ENCODE measurements around the gene ADGRV1. TPM values are rescaled to one million over a fixed set of nuclear protein-coding genes. Genes with fewer than 3 reads are reported as not detected.

The ADGRV1 gene
- total RNA-seq, 1 donor from 2014 or later = 18.2 TPM

GRCh38 chr5:90885180-90885868 is 326.7 kb downstream of the ADGRV1 start:
- Mint-ChIP-seq H3K36me3 (ENCODE audit: unreplicated experiment) (no peaks in the 10 kb centered on the region), H3K27ac (ENCODE audit: unreplicated experiment) (no peak overlapping the region), H3K9me3 (ENCODE audit: unreplicated experiment) (no peaks in the 10 kb centered on the region), H3K27me3 (ENCODE audit: unreplicated experiment) (no peaks in the 10 kb centered on the region), H3K4me3 (ENCODE audit: unreplicated experiment) (no peak overlapping the region), H3K4me1 (ENCODE audit: low read depth, unreplicated experiment) (no peaks in the 10 kb centered on the region)
- TF ChIP-seq CTCF (IDR thresholded peaks at IDR 0.05; ENCODE audit: partially characterized antibody, unreplicated experiment) = no peak
- no peak for DNase-seq

GRCh38 chr5:90886381-90886780 is 327.8 kb downstream of the ADGRV1 start:
- TF ChIP-seq CTCF (IDR thresholded peaks at IDR 0.05; ENCODE audit: partially characterized antibody, unreplicated experiment) = no peak
- no peak for DNase-seq
- Mint-ChIP-seq H3K4me1 (ENCODE audit: low read depth, unreplicated experiment) (no peaks in the 10 kb centered on the region), H3K4me3 (ENCODE audit: unreplicated experiment) (no peak overlapping the region), H3K27ac (ENCODE audit: unreplicated experiment) (no peak overlapping the region), H3K36me3 (ENCODE audit: unreplicated experiment) (no peaks in the 10 kb centered on the region), H3K27me3 (ENCODE audit: unreplicated experiment) (no peaks in the 10 kb centered on the region), H3K9me3 (ENCODE audit: unreplicated experiment) (no peaks in the 10 kb centered on the region)

GRCh38 chr5:90888511-90889324 is 330.1 kb downstream of the ADGRV1 start:
- no peak for DNase-seq
- no peaks in the 10 kb centered on the region for H3K4me1 Mint-ChIP-seq (ENCODE audit: low read depth, unreplicated experiment)
- no peak overlapping the region for H3K4me3 Mint-ChIP-seq (ENCODE audit: unreplicated experiment)
- H3K27ac Mint-ChIP-seq (ENCODE audit: unreplicated experiment) = no peak overlapping the region
- no peak for TF ChIP-seq CTCF (IDR thresholded peaks at IDR 0.05; ENCODE audit: partially characterized antibody, unreplicated experiment)
- no peaks in the 10 kb centered on the region for H3K9me3 Mint-ChIP-seq (ENCODE audit: unreplicated experiment)
- H3K27me3 Mint-ChIP-seq (ENCODE audit: unreplicated experiment) = no peaks in the 10 kb centered on the region
- H3K36me3 Mint-ChIP-seq (ENCODE audit: unreplicated experiment) = no peaks in the 10 kb centered on the region

- H3K9me3 Mint-ChIP-seq (ENCODE audit: unreplicated experiment) = no peaks in the 10 kb centered on the region
- no peaks in the 10 kb centered on the region for H3K36me3 Mint-ChIP-seq (ENCODE audit: unreplicated experiment)
- H3K27me3 Mint-ChIP-seq (ENCODE audit: unreplicated experiment) = no peaks in the 10 kb centered on the region
- no peak for DNase-seq
- H3K4me3 Mint-ChIP-seq (ENCODE audit: unreplicated experiment) = no peak overlapping the region
- no peak for TF ChIP-seq CTCF (IDR thresholded peaks at IDR 0.05; ENCODE audit: partially characterized antibody, unreplicated experiment)
- H3K27ac Mint-ChIP-seq (ENCODE audit: unreplicated experiment) = no peak overlapping the region
- no peaks in the 10 kb centered on the region for H3K4me1 Mint-ChIP-seq (ENCODE audit: low read depth, unreplicated experiment)
Observed at GRCh38 chr5:90889325-90889600, 330.7 kb downstream of the ADGRV1 start.

- H3K4me1 Mint-ChIP-seq (ENCODE audit: low read depth, unreplicated experiment) = no peaks in the 10 kb centered on the region
- no peak for DNase-seq
- no peak for TF ChIP-seq CTCF (IDR thresholded peaks at IDR 0.05; ENCODE audit: partially characterized antibody, unreplicated experiment)
- H3K9me3 Mint-ChIP-seq (ENCODE audit: unreplicated experiment) = no peaks in the 10 kb centered on the region
- H3K36me3 Mint-ChIP-seq (ENCODE audit: unreplicated experiment) = no peaks in the 10 kb centered on the region
- no peak overlapping the region for H3K4me3 Mint-ChIP-seq (ENCODE audit: unreplicated experiment)
- H3K27me3 Mint-ChIP-seq (ENCODE audit: unreplicated experiment) = no peaks in the 10 kb centered on the region
- H3K27ac Mint-ChIP-seq (ENCODE audit: unreplicated experiment) = no peak overlapping the region
Observed at GRCh38 chr5:90890180-90890579, 331.6 kb downstream of the ADGRV1 start.

All from glutamatergic neuron (in vitro differentiated cells).